ENCODE measurements around the gene SOD2. TPM values are rescaled to one million over a fixed set of nuclear protein-coding genes. Genes with fewer than 3 reads are reported as not detected.

SOD2 gene
- total RNA-seq, 6 donors from 2014 or later, result 116 to 478 (median 295) TPM

DNA sequence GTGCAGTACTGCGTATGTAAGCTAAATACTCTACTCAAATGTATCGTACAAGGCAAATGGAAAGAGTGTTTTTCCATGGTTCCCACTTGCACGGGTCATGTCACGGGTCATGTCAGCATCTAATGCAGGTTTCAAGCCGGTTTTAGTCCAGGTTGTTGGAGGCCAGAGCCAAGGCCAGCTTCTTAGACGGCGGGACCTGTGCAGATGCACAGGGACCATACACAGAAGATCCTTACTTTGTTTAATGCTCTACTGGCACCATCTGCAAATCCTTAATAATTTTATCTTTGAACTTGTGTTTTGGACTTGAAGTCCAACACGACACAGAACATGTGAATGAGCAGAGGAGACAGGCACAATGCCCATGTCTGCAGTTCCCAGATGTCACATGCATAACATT, 42.7 kb downstream of the SOD2 start:
- DNase-seq (no peak), ATAC-seq (ENCODE audit: low FRiP score in 2 of 2) (no peak)
- no peaks in the 10 kb centered on the region for H3K27me3 ChIP-seq
- no peaks in the 10 kb centered on the region for H3K9me3 ChIP-seq
- WGBS, 2 donors, result 92 to 94% methylated on average over 8 of the region's 8 CpGs
- TF ChIP-seq POLR2AphosphoS5 (IDR thresholded peaks at IDR 0.05) (no peak), POLR2A (IDR thresholded peaks at IDR 0.05) (no peak), EP300 (IDR thresholded peaks at IDR 0.05) (no peak)
- TF ChIP-seq, protein P1, sequence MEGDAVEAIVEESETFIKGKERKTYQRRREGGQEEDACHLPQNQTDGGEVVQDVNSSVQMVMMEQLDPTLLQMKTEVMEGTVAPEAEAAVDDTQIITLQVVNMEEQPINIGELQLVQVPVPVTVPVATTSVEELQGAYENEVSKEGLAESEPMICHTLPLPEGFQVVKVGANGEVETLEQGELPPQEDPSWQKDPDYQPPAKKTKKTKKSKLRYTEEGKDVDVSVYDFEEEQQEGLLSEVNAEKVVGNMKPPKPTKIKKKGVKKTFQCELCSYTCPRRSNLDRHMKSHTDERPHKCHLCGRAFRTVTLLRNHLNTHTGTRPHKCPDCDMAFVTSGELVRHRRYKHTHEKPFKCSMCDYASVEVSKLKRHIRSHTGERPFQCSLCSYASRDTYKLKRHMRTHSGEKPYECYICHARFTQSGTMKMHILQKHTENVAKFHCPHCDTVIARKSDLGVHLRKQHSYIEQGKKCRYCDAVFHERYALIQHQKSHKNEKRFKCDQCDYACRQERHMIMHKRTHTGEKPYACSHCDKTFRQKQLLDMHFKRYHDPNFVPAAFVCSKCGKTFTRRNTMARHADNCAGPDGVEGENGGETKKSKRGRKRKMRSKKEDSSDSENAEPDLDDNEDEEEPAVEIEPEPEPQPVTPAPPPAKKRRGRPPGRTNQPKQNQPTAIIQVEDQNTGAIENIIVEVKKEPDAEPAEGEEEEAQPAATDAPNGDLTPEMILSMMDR (IDR thresholded peaks at IDR 0.05), result no peak
- H3K4me3 ChIP-seq, result no peak overlapping the region
- no peak overlapping the region for H3K27ac ChIP-seq
- H3K4me1 ChIP-seq, result no peaks in the 10 kb centered on the region
- H3K36me3 ChIP-seq, result peaks cover 0 to 5% (median 0%) of the 10 kb centered on the region in 4 donors

DNA sequence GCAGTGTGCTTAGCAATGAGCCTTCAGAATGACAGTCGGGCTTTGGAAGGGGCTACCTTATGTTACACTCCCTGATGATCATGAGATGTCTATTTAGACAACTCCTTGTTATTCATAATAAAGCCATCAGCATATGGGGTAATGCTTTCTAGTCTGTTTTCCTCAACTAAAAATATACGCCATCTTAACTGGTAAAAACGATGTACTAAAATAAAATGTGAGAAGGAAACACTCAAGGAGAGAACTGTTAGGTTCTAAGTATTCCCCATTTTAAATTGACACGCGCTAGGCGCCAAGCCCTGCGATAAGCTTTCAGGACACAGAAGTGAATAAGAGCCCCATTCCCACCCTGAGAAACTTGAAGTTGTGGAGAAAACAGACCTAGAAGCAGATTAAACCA, 43.6 kb downstream of the SOD2 start:
- no peaks in the 10 kb centered on the region for H3K27me3 ChIP-seq
- TF ChIP-seq, protein P1 (IDR thresholded peaks at IDR 0.05), result no peak
- TF ChIP-seq POLR2A (IDR thresholded peaks at IDR 0.05) (no peak), EP300 (IDR thresholded peaks at IDR 0.05) (no peak), POLR2AphosphoS5 (IDR thresholded peaks at IDR 0.05) (no peak)
- no peak for ATAC-seq (ENCODE audit: low FRiP score in 2 of 2)
- H3K4me1 ChIP-seq, result no peaks in the 10 kb centered on the region
- no peak for DNase-seq
- WGBS, 2 donors, result 91 to 94% methylated on average over 7 of the region's 7 CpGs
- H3K27ac ChIP-seq, result no peak overlapping the region
- peaks cover 0 to 5% (median 0%) of the 10 kb centered on the region in 4 donors for H3K36me3 ChIP-seq
- H3K4me3 ChIP-seq, result no peak overlapping the region
- H3K9me3 ChIP-seq, result no peaks in the 10 kb centered on the region

DNA sequence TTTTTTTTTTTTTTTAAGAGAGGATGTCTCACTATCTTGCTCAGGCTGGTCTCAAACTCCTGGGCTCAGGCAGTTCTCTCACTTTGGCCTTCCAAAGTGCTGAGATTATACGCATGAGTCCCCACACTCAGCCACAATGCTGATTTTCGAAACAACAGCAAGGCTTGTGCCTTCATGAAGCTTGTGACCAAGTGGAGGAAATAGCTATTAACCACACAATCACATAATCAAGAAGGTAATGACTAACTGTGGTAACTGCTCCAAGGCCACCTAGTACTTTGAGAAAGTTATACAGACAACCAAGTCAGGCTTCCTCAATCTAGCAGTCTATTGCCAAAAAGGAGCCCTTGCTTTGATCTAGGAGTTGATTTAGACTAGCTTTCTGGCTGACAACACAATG, 46.3 kb downstream of the SOD2 start:
- Histone ChIP-seq H3K27me3 (no peaks in the 10 kb centered on the region), H3K36me3 (peaks cover 0 to 5% (median 0%) of the 10 kb centered on the region in 4 donors), H3K4me3 (no peak overlapping the region), H3K27ac (no peak overlapping the region), H3K4me1 (no peaks in the 10 kb centered on the region), H3K9me3 (no peaks in the 10 kb centered on the region)
- no peak for DNase-seq
- no peak for TF ChIP-seq POLR2A (IDR thresholded peaks at IDR 0.05)
- no peak for TF ChIP-seq EP300 (IDR thresholded peaks at IDR 0.05)
- TF ChIP-seq POLR2AphosphoS5 (IDR thresholded peaks at IDR 0.05), result no peak
- TF ChIP-seq, protein P1 (IDR thresholded peaks at IDR 0.05), result no peak
- no peak for ATAC-seq (ENCODE audit: low FRiP score in 2 of 2)
- 65 to 76% methylated on average over 2 of the region's 2 CpGs for WGBS, 2 donors

DNA sequence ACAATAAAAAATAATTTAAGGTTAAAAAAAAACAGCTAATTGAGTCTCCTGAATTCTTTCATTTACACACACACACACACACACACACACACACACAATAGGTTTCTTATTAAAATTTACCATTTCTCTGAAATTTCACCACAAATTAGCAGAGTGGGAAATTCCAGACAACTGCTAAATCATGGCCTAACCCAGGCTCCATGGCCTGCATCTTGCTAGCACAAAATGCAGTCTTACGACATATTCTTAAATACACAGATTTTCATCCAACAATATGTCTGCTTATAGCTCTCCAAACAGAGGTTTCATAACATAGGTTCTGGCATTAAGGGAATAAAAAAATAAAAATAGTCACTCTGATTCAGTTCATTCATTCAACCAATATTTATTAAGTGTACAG, 46.9 kb downstream of the SOD2 start:
- TF ChIP-seq, protein P1 (IDR thresholded peaks at IDR 0.05), result no peak
- TF ChIP-seq POLR2A (IDR thresholded peaks at IDR 0.05) (no peak), POLR2AphosphoS5 (IDR thresholded peaks at IDR 0.05) (no peak), EP300 (IDR thresholded peaks at IDR 0.05) (no peak)
- no peaks in the 10 kb centered on the region for H3K4me1 ChIP-seq
- H3K27ac ChIP-seq, result no peak overlapping the region
- no peaks in the 10 kb centered on the region for H3K27me3 ChIP-seq
- WGBS, 2 donors, result 70 to 82% methylated on average over 1 of the region's 1 CpG
- H3K9me3 ChIP-seq, result no peaks in the 10 kb centered on the region
- no peak overlapping the region for H3K4me3 ChIP-seq
- DNase-seq (no peak), ATAC-seq (ENCODE audit: low FRiP score in 2 of 2) (no peak)
- H3K36me3 ChIP-seq, result peaks cover 0 to 5% (median 0%) of the 10 kb centered on the region in 4 donors

DNA sequence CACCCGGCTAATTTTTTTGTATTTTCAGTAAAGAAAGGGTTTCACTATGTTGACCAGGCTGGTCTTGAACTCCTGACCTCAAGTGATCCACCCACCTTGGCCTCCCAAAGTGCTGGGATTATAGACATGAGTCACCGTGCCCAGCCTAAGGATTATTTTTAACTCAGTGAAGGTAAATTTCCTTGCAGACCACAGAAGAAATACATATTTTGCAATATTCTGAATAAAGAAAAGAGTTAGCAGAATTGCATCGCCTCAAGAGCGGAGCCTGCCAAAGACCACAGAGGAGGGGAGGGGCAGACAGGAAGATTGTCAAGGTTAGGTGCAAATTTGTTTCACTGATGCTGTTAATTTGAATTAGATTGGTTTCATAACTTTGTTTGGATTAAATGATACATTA, 47.4 kb downstream of the SOD2 start:
- no peaks in the 10 kb centered on the region for H3K27me3 ChIP-seq
- TF ChIP-seq EP300 (IDR thresholded peaks at IDR 0.05), result no peak
- no peak for TF ChIP-seq POLR2AphosphoS5 (IDR thresholded peaks at IDR 0.05)
- TF ChIP-seq POLR2A (IDR thresholded peaks at IDR 0.05), result no peak
- TF ChIP-seq, protein P1 (IDR thresholded peaks at IDR 0.05), result no peak
- WGBS, 2 donors, result 55 to 73% methylated on average over 4 of the region's 4 CpGs
- no peaks in the 10 kb centered on the region for H3K4me1 ChIP-seq
- ATAC-seq (ENCODE audit: low FRiP score in 2 of 2) (no peak), DNase-seq (no peak)
- no peaks in the 10 kb centered on the region for H3K9me3 ChIP-seq
- H3K4me3 ChIP-seq, result no peak overlapping the region
- no peak overlapping the region for H3K27ac ChIP-seq
- H3K36me3 ChIP-seq, result peaks cover 0 to 5% (median 0%) of the 10 kb centered on the region in 4 donors
